Measurements from ENCODE around the gene C22orf15. TPM values are rescaled to one million over a fixed set of nuclear protein-coding genes. Genes with fewer than 3 reads are reported as not detected.

C22orf15 gene
- total and polyA plus RNA-seq, 4 donors, result 0.03 to 0.17 (median 0.12) TPM

DNA sequence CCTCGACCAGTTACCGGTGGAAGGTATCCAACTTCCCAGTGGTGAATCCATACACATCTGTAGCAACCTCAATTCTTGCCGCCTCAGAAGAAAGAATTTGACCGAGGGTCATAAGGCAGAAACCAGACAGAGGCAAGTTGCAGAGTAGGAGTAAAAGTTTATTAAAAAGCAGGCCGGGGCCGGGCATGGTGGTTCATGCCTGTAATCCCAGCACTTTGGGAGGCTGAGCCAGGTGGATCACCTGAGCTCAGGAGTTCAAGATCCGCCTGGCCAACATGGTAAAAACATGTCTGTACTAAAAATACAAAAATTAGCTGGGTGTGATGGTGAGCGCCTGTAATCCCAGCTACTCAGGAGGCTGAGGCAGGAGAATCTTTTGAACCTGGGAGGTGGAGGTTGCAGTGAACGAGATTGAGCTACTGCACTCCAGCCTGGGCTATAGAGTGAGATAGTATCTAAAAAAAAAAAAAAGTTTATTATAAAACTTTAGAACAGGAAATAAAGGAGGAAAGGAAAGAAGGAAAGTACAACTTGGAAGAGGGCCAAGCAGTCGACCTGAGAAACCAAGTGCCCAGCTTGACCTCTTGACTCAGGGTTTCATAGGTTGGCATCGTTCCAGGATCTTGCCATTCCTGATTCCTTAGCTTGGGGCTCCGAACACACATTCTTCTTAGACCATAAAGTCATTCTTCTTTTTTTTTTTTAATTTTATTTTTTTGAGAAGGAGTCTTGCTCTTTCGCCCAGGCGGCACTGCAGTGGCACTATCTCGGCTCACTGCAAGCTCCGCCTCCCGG lies 44.2 kb upstream of the C22orf15 start (continued):
- TF ChIP-seq, protein P1, sequence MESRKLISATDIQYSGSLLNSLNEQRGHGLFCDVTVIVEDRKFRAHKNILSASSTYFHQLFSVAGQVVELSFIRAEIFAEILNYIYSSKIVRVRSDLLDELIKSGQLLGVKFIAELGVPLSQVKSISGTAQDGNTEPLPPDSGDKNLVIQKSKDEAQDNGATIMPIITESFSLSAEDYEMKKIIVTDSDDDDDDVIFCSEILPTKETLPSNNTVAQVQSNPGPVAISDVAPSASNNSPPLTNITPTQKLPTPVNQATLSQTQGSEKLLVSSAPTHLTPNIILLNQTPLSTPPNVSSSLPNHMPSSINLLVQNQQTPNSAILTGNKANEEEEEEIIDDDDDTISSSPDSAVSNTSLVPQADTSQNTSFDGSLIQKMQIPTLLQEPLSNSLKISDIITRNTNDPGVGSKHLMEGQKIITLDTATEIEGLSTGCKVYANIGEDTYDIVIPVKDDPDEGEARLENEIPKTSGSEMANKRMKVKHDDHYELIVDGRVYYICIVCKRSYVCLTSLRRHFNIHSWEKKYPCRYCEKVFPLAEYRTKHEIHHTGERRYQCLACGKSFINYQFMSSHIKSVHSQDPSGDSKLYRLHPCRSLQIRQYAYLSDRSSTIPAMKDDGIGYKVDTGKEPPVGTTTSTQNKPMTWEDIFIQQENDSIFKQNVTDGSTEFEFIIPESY (IDR thresholded peaks at IDR 0.05), result no peak
- TF ChIP-seq JUND (IDR thresholded peaks at IDR 0.05) (no peak), TAF1 (conservative IDR thresholded peaks at IDR 0.05) (no peak), HNF4G (IDR thresholded peaks at IDR 0.05) (no peak)

DNA sequence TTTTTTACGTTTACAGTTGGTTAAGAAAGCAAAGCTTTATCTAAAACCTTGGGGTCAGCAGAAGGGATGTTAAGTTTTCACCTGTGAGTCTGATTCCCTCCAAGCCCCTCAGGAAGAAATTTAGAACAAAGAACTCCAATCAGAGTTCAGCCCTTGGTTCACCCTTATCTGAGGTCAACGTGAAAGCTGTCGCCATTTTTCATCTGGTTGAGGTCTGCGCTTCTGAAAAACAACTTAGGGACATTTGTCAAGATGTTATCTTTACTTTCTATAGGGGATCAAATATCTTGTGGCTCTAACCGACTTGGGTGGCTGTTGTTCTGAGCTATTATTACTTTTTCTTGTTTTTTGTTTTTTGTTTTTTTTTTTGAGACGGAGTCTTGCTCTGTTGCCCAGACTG lies 41.9 kb upstream of the C22orf15 start:
- no peak overlapping the region for H3K4me3 ChIP-seq (ENCODE audit: low read depth in 1 of 3, low read length in 3 of 3)
- peaks cover 0 to 7% (median 2%) of the 10 kb centered on the region in 4 donors for H3K4me1 ChIP-seq (ENCODE audit: control insufficient read depth in 4 of 4, insufficient read depth in 4 of 4, low read length in 3 of 4)
- no peak overlapping the region for H3K27ac ChIP-seq (ENCODE audit: low read depth in 1 of 2, low read length in 2 of 2)
- no peaks in the 10 kb centered on the region for H3K36me3 ChIP-seq (ENCODE audit: control insufficient read depth in 4 of 4, insufficient read depth in 3 of 4, low read depth in 1 of 4, low read length in 3 of 4)
- TF ChIP-seq FOXA2 (IDR thresholded peaks at IDR 0.05), result no peak
- H3K27me3 ChIP-seq (ENCODE audit: control insufficient read depth in 4 of 4, insufficient read depth in 4 of 4, low read length in 3 of 4), result no peaks in the 10 kb centered on the region
- H3K9ac ChIP-seq (ENCODE audit: low read depth in 1 of 2, low read length in 2 of 2), result no peak overlapping the region
- no peak for DNase-seq (ENCODE audit: low spot score)
- 80% methylated on average over 6 of the region's 6 CpGs for WGBS
- H3K9me3 ChIP-seq (ENCODE audit: control insufficient read depth in 4 of 4, low read length in 3 of 4), result no peaks in the 10 kb centered on the region

DNA sequence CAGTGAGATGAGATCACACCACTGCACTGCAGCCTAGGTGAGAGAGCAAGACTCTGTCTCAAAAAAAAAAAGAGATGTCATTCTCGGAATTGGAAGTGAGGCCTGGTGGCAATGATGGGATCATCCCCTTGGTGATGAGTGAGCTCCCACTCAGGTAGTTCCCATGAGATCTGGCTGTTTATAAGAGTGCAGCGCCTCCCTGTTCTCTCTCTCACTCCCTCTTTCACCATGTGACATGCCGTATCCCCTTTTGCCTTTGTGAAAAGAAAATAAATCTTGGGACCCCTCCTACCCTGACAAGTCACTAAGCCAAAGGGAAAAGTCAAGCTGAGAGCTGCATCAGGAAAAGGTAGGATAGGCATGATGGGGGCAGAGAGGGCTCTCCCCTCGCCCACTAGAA lies 40.6 kb upstream of the C22orf15 start:
- H3K36me3 ChIP-seq (ENCODE audit: control insufficient read depth in 4 of 4, insufficient read depth in 3 of 4, low read depth in 1 of 4, low read length in 3 of 4), result no peaks in the 10 kb centered on the region
- no peak overlapping the region for H3K4me3 ChIP-seq (ENCODE audit: low read depth in 1 of 3, low read length in 3 of 3)
- H3K4me1 ChIP-seq (ENCODE audit: control insufficient read depth in 4 of 4, insufficient read depth in 4 of 4, low read length in 3 of 4), result peaks cover 0 to 4% (median 0%) of the 10 kb centered on the region in 4 donors
- TF ChIP-seq RXRA (IDR thresholded peaks at IDR 0.05), result no peak
- TF ChIP-seq, protein P2, sequence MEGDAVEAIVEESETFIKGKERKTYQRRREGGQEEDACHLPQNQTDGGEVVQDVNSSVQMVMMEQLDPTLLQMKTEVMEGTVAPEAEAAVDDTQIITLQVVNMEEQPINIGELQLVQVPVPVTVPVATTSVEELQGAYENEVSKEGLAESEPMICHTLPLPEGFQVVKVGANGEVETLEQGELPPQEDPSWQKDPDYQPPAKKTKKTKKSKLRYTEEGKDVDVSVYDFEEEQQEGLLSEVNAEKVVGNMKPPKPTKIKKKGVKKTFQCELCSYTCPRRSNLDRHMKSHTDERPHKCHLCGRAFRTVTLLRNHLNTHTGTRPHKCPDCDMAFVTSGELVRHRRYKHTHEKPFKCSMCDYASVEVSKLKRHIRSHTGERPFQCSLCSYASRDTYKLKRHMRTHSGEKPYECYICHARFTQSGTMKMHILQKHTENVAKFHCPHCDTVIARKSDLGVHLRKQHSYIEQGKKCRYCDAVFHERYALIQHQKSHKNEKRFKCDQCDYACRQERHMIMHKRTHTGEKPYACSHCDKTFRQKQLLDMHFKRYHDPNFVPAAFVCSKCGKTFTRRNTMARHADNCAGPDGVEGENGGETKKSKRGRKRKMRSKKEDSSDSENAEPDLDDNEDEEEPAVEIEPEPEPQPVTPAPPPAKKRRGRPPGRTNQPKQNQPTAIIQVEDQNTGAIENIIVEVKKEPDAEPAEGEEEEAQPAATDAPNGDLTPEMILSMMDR (IDR thresholded peaks at IDR 0.05; ENCODE audit: low read depth, low read length, missing input control), result no peak
- no peak for TF ChIP-seq NR2F2 (IDR thresholded peaks at IDR 0.05)
- TF ChIP-seq, protein P3, sequence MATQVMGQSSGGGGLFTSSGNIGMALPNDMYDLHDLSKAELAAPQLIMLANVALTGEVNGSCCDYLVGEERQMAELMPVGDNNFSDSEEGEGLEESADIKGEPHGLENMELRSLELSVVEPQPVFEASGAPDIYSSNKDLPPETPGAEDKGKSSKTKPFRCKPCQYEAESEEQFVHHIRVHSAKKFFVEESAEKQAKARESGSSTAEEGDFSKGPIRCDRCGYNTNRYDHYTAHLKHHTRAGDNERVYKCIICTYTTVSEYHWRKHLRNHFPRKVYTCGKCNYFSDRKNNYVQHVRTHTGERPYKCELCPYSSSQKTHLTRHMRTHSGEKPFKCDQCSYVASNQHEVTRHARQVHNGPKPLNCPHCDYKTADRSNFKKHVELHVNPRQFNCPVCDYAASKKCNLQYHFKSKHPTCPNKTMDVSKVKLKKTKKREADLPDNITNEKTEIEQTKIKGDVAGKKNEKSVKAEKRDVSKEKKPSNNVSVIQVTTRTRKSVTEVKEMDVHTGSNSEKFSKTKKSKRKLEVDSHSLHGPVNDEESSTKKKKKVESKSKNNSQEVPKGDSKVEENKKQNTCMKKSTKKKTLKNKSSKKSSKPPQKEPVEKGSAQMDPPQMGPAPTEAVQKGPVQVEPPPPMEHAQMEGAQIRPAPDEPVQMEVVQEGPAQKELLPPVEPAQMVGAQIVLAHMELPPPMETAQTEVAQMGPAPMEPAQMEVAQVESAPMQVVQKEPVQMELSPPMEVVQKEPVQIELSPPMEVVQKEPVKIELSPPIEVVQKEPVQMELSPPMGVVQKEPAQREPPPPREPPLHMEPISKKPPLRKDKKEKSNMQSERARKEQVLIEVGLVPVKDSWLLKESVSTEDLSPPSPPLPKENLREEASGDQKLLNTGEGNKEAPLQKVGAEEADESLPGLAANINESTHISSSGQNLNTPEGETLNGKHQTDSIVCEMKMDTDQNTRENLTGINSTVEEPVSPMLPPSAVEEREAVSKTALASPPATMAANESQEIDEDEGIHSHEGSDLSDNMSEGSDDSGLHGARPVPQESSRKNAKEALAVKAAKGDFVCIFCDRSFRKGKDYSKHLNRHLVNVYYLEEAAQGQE (IDR thresholded peaks at IDR 0.05), result no peak
- no peak for TF ChIP-seq FOXA2 (IDR thresholded peaks at IDR 0.05)
- TF ChIP-seq FOXA1 (IDR thresholded peaks at IDR 0.05), result no peak
- TF ChIP-seq TAF1 (conservative IDR thresholded peaks at IDR 0.05), result no peak
- TF ChIP-seq JUND (IDR thresholded peaks at IDR 0.05), result no peak
- TF ChIP-seq, protein P1 (IDR thresholded peaks at IDR 0.05), result no peak
- no peak for TF ChIP-seq HNF4G (IDR thresholded peaks at IDR 0.05)
- no peak for TF ChIP-seq SP1 (IDR thresholded peaks at IDR 0.05)
- WGBS, result 89% methylated on average over 4 of the region's 4 CpGs
- H3K27ac ChIP-seq (ENCODE audit: low read depth in 1 of 2, low read length in 2 of 2), result no peak overlapping the region
- H3K9me3 ChIP-seq (ENCODE audit: control insufficient read depth in 4 of 4, low read length in 3 of 4), result no peaks in the 10 kb centered on the region
- DNase-seq (ENCODE audit: low spot score), result no peak
- H3K9ac ChIP-seq (ENCODE audit: low read depth in 1 of 2, low read length in 2 of 2), result no peak overlapping the region
- no peaks in the 10 kb centered on the region for H3K27me3 ChIP-seq (ENCODE audit: control insufficient read depth in 4 of 4, insufficient read depth in 4 of 4, low read length in 3 of 4)
